Natural killer cell (primary cell): ENCODE measurements around the gene DNMBP. TPM values are rescaled to one million over a fixed set of nuclear protein-coding genes. Genes with fewer than 3 reads are reported as not detected.

Experiments
- ATAC-seq, 3 donors: fragments of 150-1000 bp in 2 of 3; fragments of 200-7000 bp in 1 of 3; cut with Tn5 transposase; 1 replicate in 1 of 3; 2 replicates in 2 of 3; pipeline ENCODE4 v1.10.0; 2021; ENCODE audit warnings: mild to moderate bottlenecking in 2 of 3, moderate library complexity in 2 of 3
- DNase-seq, 2 donors: peaks; one replicate each; pipeline versions ENCODE4 v3.0.0 to v3.0.0-alpha.2; 2013 to 2021; ENCODE audit warnings: mixed read lengths in 1 of 2
- H3K27ac ChIP-seq: one replicate; pipeline ENCODE4 v1.5.1; 2013; ENCODE audit warnings: mild to moderate bottlenecking, low read length
- H3K27me3 ChIP-seq: one replicate; pipeline ENCODE4 v1.6.1; 2013; ENCODE audit warnings: low read length; ENCODE audit not compliant: control insufficient read depth, insufficient read depth
- H3K36me3 ChIP-seq: one replicate; pipeline ENCODE4 v1.6.1; 2013; ENCODE audit warnings: low read length; ENCODE audit not compliant: control insufficient read depth, insufficient read depth
- H3K4me1 ChIP-seq: one replicate; pipeline ENCODE4 v1.6.1; 2013; ENCODE audit warnings: low read length; ENCODE audit not compliant: control insufficient read depth, insufficient read depth
- H3K4me3 ChIP-seq: one replicate; pipeline ENCODE4 v1.5.1; 2013; ENCODE audit warnings: low read length
- H3K9me3 ChIP-seq: one replicate; pipeline ENCODE4 v1.6.1; 2013; ENCODE audit warnings: low read length; ENCODE audit not compliant: control insufficient read depth, insufficient read depth
- H3K27ac Mint-ChIP-seq, 2 donors: one replicate each; pipeline ENCODE4 v1.8.0; 2022; ENCODE audit warnings: mild to moderate bottlenecking in 2 of 2, mixed read lengths in 2 of 2, moderate library complexity in 1 of 2
- H3K27me3 Mint-ChIP-seq, 2 donors: one replicate each; pipeline ENCODE4 v1.8.0; 2022; ENCODE audit warnings: low read depth in 2 of 2, mixed read lengths in 2 of 2
- H3K36me3 Mint-ChIP-seq: one replicate; pipeline ENCODE4 v1.8.0; 2022; ENCODE audit warnings: mixed read lengths
- H3K4me1 Mint-ChIP-seq, 2 donors: one replicate each; pipeline ENCODE4 v1.8.0; 2022; ENCODE audit warnings: mixed read lengths in 2 of 2
- H3K4me3 Mint-ChIP-seq: one replicate; pipeline ENCODE4 v1.8.0; 2022; ENCODE audit warnings: mild to moderate bottlenecking, moderate library complexity, mixed read lengths
- H3K9me3 Mint-ChIP-seq, 2 donors: one replicate each; pipeline ENCODE4 v1.8.0; 2022; ENCODE audit warnings: mixed read lengths in 2 of 2
- CTCF ChIP-seq: fragments of 200-600 bp; IDR thresholded peaks from one replicate; pipeline ENCODE4 v1.8.0; 2022; ENCODE audit warnings: antibody characterized with exemption
- WGBS: methylation state at CpG from one replicate; pipeline ENCODE4 v1.1.7; 2013; ENCODE audit warnings: missing lambda C conversion rate; ENCODE audit not compliant: insufficient coverage; 5-methylcytosine and 5-hydroxymethylcytosine counted together
- intact Hi-C: fragments of 100-400 bp; cut with micrococcal nuclease; formaldehyde crosslinking; loops from one replicate; pipeline ENCODE4 v1.14.2; 2022
- total RNA-seq, 4 donors: library from RNA; stranded (reverse); fragments of 120-200 nt in 1 of 4; gene quantifications; one replicate each; pipeline versions ENCODE4 v1.2.3 to v1.2.4, GENCODE V29; 2013 to 2022

Gene DNMBP
- total RNA-seq, 3 donors from 2014 or later (not counting 1 experiment from before 2014, with no cell fraction given), result 13.8 to 15.4 (median 14.4) TPM

GRCh38 chr10:99883523-99883922 lies 126.2 kb downstream of the DNMBP start:
- 100% methylated on average over 2 of the region's 2 CpGs for WGBS
- Mint-ChIP-seq H3K27me3 (no peaks in the 10 kb centered on the region), H3K27ac (no peak overlapping the region), H3K4me3 (no peak overlapping the region), H3K9me3 (no peaks in the 10 kb centered on the region), H3K4me1 (no peaks in the 10 kb centered on the region), H3K36me3 (peaks cover 26% of the 10 kb centered on the region)
- DNase-seq, result no peak
- H3K27me3 ChIP-seq, result no peaks in the 10 kb centered on the region
- intact Hi-C loops, result no loop called here
- TF ChIP-seq CTCF, result no peak
- H3K9me3 ChIP-seq, result no peaks in the 10 kb centered on the region
- no peak overlapping the region for H3K4me3 ChIP-seq
- ATAC-seq, result no peak
- H3K4me1 ChIP-seq, result no peaks in the 10 kb centered on the region
- peaks cover 40% of the 10 kb centered on the region for H3K36me3 ChIP-seq
- H3K27ac ChIP-seq, result no peak overlapping the region

GRCh38 chr10:99881371-99881770 lies 128.4 kb downstream of the DNMBP start:
- H3K27ac ChIP-seq, result no peak overlapping the region
- no peak for TF ChIP-seq CTCF
- no peak overlapping the region for H3K4me3 Mint-ChIP-seq
- ATAC-seq (no peak), DNase-seq (no peak)
- H3K27me3 ChIP-seq, result no peaks in the 10 kb centered on the region
- no peaks in the 10 kb centered on the region for H3K4me1 ChIP-seq
- no peak overlapping the region for H3K4me3 ChIP-seq
- peaks cover 46% of the 10 kb centered on the region for H3K36me3 ChIP-seq
- no peaks in the 10 kb centered on the region for H3K9me3 ChIP-seq
- no peak overlapping the region for H3K27ac Mint-ChIP-seq
- H3K27me3 Mint-ChIP-seq, result no peaks in the 10 kb centered on the region
- peaks cover 39% of the 10 kb centered on the region for H3K36me3 Mint-ChIP-seq
- intact Hi-C loops, result no loop called here
- WGBS, result 93% methylated on average over 5 of the region's 5 CpGs
- H3K4me1 Mint-ChIP-seq, result no peaks in the 10 kb centered on the region
- H3K9me3 Mint-ChIP-seq, result no peaks in the 10 kb centered on the region

- 91% methylated on average over 17 of the region's 19 CpGs for WGBS
- no peaks in the 10 kb centered on the region for H3K4me1 Mint-ChIP-seq
- H3K9me3 Mint-ChIP-seq, result no peaks in the 10 kb centered on the region
- Histone ChIP-seq H3K4me1 (no peaks in the 10 kb centered on the region), H3K27me3 (no peaks in the 10 kb centered on the region), H3K4me3 (no peak overlapping the region), H3K9me3 (no peaks in the 10 kb centered on the region), H3K36me3 (peaks cover 35% of the 10 kb centered on the region), H3K27ac (no peak overlapping the region)
- intact Hi-C loops, result no loop called here
- TF ChIP-seq CTCF, result no peak
- DNase-seq (no peak), ATAC-seq (no peak)
- no peaks in the 10 kb centered on the region for H3K27me3 Mint-ChIP-seq
- H3K4me3 Mint-ChIP-seq, result no peak overlapping the region
- peaks cover 50% of the 10 kb centered on the region for H3K36me3 Mint-ChIP-seq
- no peak overlapping the region for H3K27ac Mint-ChIP-seq
These were observed 129.5 kb downstream of the DNMBP start for GRCh38 chr10:99880080-99880835.

- H3K4me3 ChIP-seq, result no peak overlapping the region
- H3K27ac ChIP-seq, result no peak overlapping the region
- Mint-ChIP-seq H3K4me3 (no peak overlapping the region), H3K27ac (no peak overlapping the region), H3K4me1 (peaks cover under 1 to 1% of the 10 kb centered on the region in 2 donors), H3K27me3 (peaks cover 2 to 3% of the 10 kb centered on the region in 2 donors), H3K9me3 (no peaks in the 10 kb centered on the region), H3K36me3 (peaks cover 39% of the 10 kb centered on the region)
- H3K9me3 ChIP-seq, result no peaks in the 10 kb centered on the region
- H3K27me3 ChIP-seq, result no peaks in the 10 kb centered on the region
- no peak for DNase-seq
- peaks cover 22% of the 10 kb centered on the region for H3K36me3 ChIP-seq
- no peak for ATAC-seq
- WGBS, result 93% methylated on average over 4 of the region's 5 CpGs
- no peak for TF ChIP-seq CTCF
- peaks cover 4% of the 10 kb centered on the region for H3K4me1 ChIP-seq
- intact Hi-C loops, result no loop called here
These were observed 134.3 kb downstream of the DNMBP start for GRCh38 chr10:99875473-99875872.
